ELF-1 (cell line): ENCODE data around the gene MCF2L.
A peak's percentile ranks its signal among the peaks of the same experiment; 100 is the strongest.
"Not testable (repeated sequence)": the region's sequence is repeated elsewhere in the genome, so short reads cannot be mapped to it uniquely, and the experiment has no call there.

Experiments
- DNase-seq: peaks from one replicate; pipeline ENCODE4 v3.0.0-alpha.2; 2016; ENCODE audit warnings: low read depth, low spot score

MCF2L gene

DNA sequence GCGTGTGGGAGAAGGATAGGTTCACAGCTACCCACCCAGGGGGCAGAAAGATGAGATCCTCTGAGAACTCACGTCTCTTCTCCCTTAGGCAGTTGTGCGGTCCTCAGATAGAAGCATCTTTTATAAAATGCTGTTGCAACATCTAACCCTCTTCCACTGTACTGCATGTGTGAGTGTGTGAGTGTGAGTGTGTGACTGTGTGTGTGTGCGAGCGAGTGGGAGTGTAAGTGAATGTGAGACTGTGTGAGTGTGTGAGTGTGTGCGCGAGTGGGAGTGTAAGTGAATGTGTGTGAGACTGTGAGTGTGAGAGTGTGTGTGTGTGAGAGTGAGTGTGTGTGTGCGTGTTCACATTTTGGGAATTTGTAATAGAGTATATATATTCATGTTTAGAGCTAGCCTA lies 81.0 kb downstream of the MCF2L start:
- no peak for DNase-seq

GRCh38 chr13:113050734-113051431 lies 81.9 kb downstream of the MCF2L start:
- no peak for DNase-seq

GRCh38 chr13:113051641-113052040 lies 82.6 kb downstream of the MCF2L start:
- DNase-seq = no peak

- no peak for DNase-seq
Observed at GRCh38 chr13:113052206-113052605, 83.2 kb downstream of the MCF2L start.

DNA sequence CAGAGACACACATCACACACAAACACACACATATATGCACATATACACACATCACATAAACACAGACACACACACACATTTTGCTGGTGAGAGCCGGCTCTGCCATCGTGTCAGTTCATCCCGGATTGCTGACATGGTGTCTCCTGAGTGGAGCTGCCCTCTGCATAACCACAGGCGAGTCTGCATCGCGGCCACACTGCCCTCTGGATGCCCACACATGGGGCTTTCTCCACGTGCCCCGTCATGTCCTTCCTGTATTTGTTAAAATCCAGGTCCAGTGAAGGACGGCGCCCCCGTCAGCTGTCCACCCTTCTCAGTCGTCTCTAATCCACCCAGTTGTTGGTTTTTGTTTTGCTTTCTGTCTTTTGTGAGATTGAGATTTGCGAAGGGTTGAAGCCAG lies 84.0 kb downstream of the MCF2L start:
- DNase-seq = no peak

GRCh38 chr13:113053376-113053775 lies 84.4 kb downstream of the MCF2L start:
- no peak for DNase-seq

DNA sequence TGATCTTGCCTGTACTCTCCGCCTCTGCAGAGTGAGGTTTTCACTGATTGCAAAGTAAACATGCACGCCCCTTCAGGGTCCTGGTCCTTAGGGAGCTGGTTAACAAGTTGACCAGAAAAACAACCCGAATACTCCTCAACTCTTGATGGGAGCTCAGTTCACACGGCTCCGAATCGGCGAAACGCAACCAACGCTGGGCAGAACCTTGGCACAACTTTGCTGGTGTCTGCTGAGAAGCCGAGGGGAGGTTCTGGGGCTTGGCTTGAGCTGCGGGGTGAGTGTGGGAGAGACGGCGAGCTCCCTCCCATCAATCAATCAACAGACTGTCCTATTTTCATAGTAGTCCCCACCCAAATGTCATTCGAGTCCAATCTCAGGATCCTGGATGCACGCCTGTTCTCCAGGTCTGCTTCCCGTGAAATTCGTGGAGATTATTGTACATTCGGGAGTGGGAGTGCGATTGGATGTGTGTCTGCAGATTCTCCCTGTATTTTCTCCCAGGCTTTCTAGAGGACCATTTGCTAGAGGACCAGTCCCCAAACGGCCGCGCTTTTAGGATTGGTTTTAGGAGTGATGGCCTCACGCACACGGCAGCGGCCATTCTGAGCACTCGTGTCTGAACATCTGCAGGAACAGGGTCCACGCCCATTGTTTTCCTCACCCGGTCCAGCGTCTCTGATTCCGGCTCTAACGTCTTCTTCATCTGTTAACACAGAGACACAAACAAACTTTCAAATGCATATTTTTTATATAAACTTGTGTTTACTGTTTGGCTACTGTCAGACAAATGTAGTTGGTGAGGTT lies 85.0 kb downstream of the MCF2L start:
- no peak for DNase-seq

DNA sequence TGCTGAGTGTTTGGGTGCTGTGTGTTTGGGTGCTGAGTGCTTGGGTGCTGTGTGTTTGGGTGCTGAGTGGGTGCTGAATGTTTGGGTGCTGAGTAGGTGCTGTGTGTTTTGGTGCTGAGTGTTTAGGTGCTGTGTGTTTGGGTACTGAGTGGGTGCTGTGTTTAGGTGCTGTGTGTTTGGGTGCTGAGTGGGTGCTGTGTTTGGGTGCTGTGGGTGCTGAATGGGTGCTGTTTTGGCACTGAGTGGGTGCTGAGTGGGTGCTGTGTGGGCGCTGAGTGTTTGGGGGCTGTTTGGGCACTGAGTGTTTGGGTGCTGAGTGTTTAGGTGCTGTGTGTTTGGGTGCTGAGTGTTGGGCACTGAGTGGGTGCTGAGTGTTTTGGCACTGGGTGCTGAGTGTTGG lies 88.1 kb downstream of the MCF2L start:
- no peak for DNase-seq

- DNase-seq = not testable (repeated sequence)
Observed at GRCh38 chr13:113057559-113057958, 88.5 kb downstream of the MCF2L start.

GRCh38 chr13:113058129-113058987 lies 89.3 kb downstream of the MCF2L start:
- no peak for DNase-seq

DNA sequence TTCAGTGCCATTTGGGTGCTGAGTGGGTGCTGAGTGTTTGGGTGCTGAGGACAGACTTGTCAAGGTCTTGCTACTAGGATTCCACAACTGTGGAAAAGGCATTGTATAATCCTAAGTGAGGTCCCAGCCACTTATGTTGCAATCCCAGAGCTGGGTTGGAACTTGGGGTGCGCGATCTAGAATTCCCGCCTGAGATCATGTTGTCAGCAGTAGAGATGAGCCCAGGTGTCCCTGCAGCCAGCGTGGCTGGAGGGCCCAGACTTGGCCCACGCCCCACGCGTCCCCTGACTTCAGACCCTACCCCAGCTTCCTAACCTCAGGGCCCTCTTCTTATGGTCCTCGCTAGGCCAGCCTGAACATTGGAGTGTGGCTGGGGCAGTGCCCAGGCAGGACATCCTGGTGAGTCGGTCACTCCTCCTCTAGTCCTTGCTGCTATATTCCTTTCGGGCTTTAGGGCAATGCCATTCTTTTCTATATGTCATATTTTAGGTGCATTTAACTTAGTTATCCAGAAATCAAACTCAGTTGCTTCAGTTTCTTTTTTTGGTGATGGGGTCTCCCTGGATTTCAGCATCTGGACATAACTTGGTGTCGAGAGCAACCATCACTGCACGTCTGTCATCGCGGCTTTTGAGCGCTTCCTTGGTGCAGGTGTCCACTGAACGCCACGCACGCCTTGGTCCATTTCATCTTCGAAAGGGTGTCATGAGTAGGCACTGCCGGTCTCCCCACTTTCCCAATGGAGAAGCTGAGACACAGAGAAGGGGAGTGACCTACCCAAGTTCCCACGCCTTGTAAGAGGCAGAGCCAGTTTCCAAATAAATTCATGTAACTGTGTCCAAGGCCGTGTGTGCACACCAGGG lies 90.2 kb downstream of the MCF2L start:
- no peak for DNase-seq

DNA sequence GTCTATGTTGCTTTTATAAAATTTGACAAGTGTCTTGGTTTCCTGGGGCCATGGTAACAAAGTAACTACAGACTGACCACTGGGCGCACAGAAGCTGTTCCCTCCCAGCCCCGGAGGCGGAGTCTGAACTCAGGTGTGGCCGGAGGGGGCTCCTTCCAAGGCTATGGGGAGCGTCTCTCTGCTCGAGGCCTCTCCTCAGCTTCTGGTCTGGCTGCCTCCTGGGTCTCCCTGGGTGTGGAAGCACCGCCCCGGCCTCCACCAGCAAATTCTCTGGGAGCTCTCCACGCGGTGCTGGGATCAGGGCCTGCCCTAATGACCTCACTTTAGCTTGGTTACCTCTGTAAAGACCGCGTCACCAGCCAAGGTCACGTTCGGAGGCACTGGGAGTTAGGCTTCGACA lies 90.9 kb downstream of the MCF2L start:
- peak; percentile 25 for DNase-seq

- no peak for DNase-seq
Observed at GRCh38 chr13:113060557-113061270, 91.7 kb downstream of the MCF2L start.

- DNase-seq = no peak
Observed at GRCh38 chr13:113061271-113061625, 92.2 kb downstream of the MCF2L start.

GRCh38 chr13:113061796-113062425 lies 92.9 kb downstream of the MCF2L start:
- DNase-seq = no peak

- no peak for DNase-seq
Observed at GRCh38 chr13:113062691-113063090, 93.7 kb downstream of the MCF2L start.

DNA sequence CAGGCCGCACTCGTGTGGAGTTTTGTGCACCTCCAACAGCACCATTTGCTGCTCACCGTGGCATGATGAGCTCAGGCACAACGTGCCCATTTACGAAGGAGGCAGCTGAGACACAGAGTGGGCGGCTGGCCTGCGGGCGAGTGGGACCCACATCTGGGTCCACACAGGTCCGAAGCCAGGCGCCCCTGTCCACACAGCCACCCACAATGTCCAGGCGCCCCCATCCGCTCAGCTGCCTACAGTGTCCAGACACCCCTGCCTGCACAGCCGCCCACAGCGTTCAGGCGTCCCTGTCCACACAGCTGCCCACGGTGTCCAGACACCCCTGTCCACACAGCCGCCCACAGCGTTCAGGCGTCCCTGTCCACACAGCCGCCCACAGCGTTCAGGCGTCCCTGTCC lies 94.1 kb downstream of the MCF2L start:
- no peak for DNase-seq

GRCh38 chr13:113064000-113064533 lies 95.1 kb downstream of the MCF2L start:
- no peak for DNase-seq

GRCh38 chr13:113064534-113065405 lies 95.8 kb downstream of the MCF2L start:
- DNase-seq = peak; percentile 69
